H1 (cell line): ENCODE data around the gene PIGM. TPM values are rescaled to one million over a fixed set of nuclear protein-coding genes. Genes with fewer than 3 reads are reported as not detected.

Experiments used
- CTCF ChIA-PET: fragments of 300-600 bp; sonication (Branson Sonifier 250); formaldehyde crosslinking; loops from one replicate; lab custom pipeline; 2021; ENCODE audit not compliant: partially characterized antibody; lab: Charles Lee
- POLR2A ChIA-PET: fragments of 300-600 bp; sonication (Branson Sonifier 250); formaldehyde crosslinking; loops from one replicate; lab custom pipeline; 2021; ENCODE audit warnings: inconsistent platforms; ENCODE audit not compliant: partially characterized antibody; lab: Charles Lee
- DNase-seq, 2 experiments: peaks; one replicate each; pipeline versions ENCODE4 v3.0.0 to v3.0.0-alpha.2; 2010 to 2022; ENCODE audit warnings: low spot score in 2 of 2, low read depth in 1 of 2, mixed read lengths in 1 of 2
- FAIRE-seq: peaks from 2 replicates; lab custom pipeline; 2011; peaks lifted over from hg19 to GRCh38; lab: Jason Lieb, UNC
- H2AFZ ChIP-seq: 2 replicates; pipeline ENCODE4 v1.8.1; 2012; ENCODE audit warnings: low read length, inconsistent platforms
- H2AK5ac ChIP-seq: 2 replicates; pipeline ENCODE4 v1.6.1; 2013; ENCODE audit warnings: low read depth, low read length
- H2BK120ac ChIP-seq: replicated peaks from 2 replicates; pipeline ENCODE3; 2013; ENCODE audit warnings: low read depth, low read length, inconsistent platforms
- H2BK12ac ChIP-seq: 2 replicates; pipeline ENCODE4 v1.6.1; 2013; ENCODE audit warnings: low read depth, low read length
- H2BK15ac ChIP-seq: 2 replicates; pipeline ENCODE4 v1.6.1; 2013; ENCODE audit warnings: low read length
- H2BK20ac ChIP-seq: 2 replicates; pipeline ENCODE4 v1.6.1; 2013; ENCODE audit warnings: low read length
- H2BK5ac ChIP-seq: 2 replicates; pipeline ENCODE4 v1.6.1; 2013; ENCODE audit warnings: low read depth, low read length
- H3K14ac ChIP-seq: 2 replicates; pipeline ENCODE4 v1.6.1; 2013; ENCODE audit warnings: inconsistent platforms; ENCODE audit not compliant: insufficient read length
- H3K18ac ChIP-seq: 2 replicates; pipeline ENCODE4 v1.6.1; 2013; ENCODE audit warnings: low read length; ENCODE audit errors: extremely low read depth
- H3K23ac ChIP-seq: 2 replicates; pipeline ENCODE4 v1.6.1; 2013; ENCODE audit warnings: inconsistent platforms; ENCODE audit not compliant: insufficient read length
- H3K23me2 ChIP-seq: 2 replicates; pipeline ENCODE4 v1.6.1; 2013; ENCODE audit warnings: low read depth, low read length
- H3K27ac ChIP-seq: 2 replicates; pipeline ENCODE4 v1.6.1; 2011; ENCODE audit warnings: low read depth, low read length, inconsistent platforms
- H3K27me3 ChIP-seq, 4 experiments: replicated peaks in 1 of 4; 1 replicate in 1 of 4; 2 replicates in 3 of 4; pipeline versions ENCODE4 v1.6.1 to v1.8.1; 2011 to 2013; ENCODE audit warnings: low read length in 3 of 4, mild to moderate bottlenecking in 3 of 4, inconsistent platforms in 2 of 4, mixed read lengths in 2 of 4, moderate library complexity in 1 of 4; ENCODE audit not compliant: control insufficient read depth in 3 of 4, insufficient read depth in 3 of 4; ENCODE audit errors: extremely low read depth in 1 of 4
- H3K36me3 ChIP-seq, 4 experiments: 2 replicates each; pipeline versions ENCODE4 v1.6.1 to v1.8.1; 2011 to 2013; ENCODE audit warnings: mild to moderate bottlenecking in 4 of 4, low read length in 3 of 4, moderate library complexity in 2 of 4, control low read depth in 1 of 4, inconsistent platforms in 1 of 4; ENCODE audit not compliant: insufficient read depth in 4 of 4, control insufficient read depth in 2 of 4
- H3K4ac ChIP-seq: replicated peaks from 2 replicates; pipeline ENCODE3; 2013; ENCODE audit warnings: low read length, low read depth, mixed read lengths, inconsistent platforms; ENCODE audit not compliant: insufficient read length
- H3K4me1 ChIP-seq, 4 experiments: replicated peaks in 1 of 4; 1 replicate in 1 of 4; 2 replicates in 3 of 4; pipeline versions ENCODE4 v1.6.1 to v1.8.1; 2011 to 2013; ENCODE audit warnings: low read length in 3 of 4, inconsistent platforms in 2 of 4, mixed read lengths in 1 of 4; ENCODE audit not compliant: insufficient read depth in 4 of 4, control insufficient read depth in 3 of 4
- H3K4me2 ChIP-seq, 2 experiments: 2 replicates each; pipeline versions ENCODE4 v1.6.1 to v1.8.1; 2011 to 2013; ENCODE audit warnings: low read depth in 2 of 2, low read length in 2 of 2, control low read depth in 1 of 2, inconsistent platforms in 1 of 2, mild to moderate bottlenecking in 1 of 2; ENCODE audit not compliant: insufficient read depth in 1 of 2
- H3K4me3 ChIP-seq, 4 experiments: fragments of 200-600, 300-600 bp in 1 of 4; sonication (generic), shearing (Covaris generic), sonication (Bioruptor Twin) in 1 of 4; 2 replicates each; pipeline versions ENCODE4 v1.5.1 to v1.8.1; 2011 to 2016; ENCODE audit warnings: low read length in 4 of 4, low read depth in 3 of 4, control low read depth in 2 of 4, inconsistent platforms in 2 of 4, mild to moderate bottlenecking in 2 of 4, mixed read lengths in 1 of 4, moderate library complexity in 1 of 4; ENCODE audit not compliant: insufficient read depth in 2 of 4; ENCODE audit errors: extremely low read depth in 1 of 4
- H3K56ac ChIP-seq: replicated peaks from 2 replicates; pipeline ENCODE3; 2013; ENCODE audit warnings: low read depth, mild to moderate bottlenecking, mixed read lengths, low read length, inconsistent platforms; ENCODE audit not compliant: insufficient read length
- H3K79me1 ChIP-seq: 2 replicates; pipeline ENCODE4 v1.6.1; 2013; ENCODE audit warnings: low read depth, low read length, control low read depth
- H3K79me2 ChIP-seq, 2 experiments: 2 replicates each; pipeline versions ENCODE4 v1.6.1 to v1.8.1; 2012 to 2013; ENCODE audit warnings: low read length in 2 of 2, mild to moderate bottlenecking in 2 of 2, inconsistent platforms in 1 of 2; ENCODE audit not compliant: insufficient read depth in 2 of 2, control insufficient read depth in 1 of 2
- H3K9ac ChIP-seq, 4 experiments: replicated peaks in 1 of 4; 1 replicate in 1 of 4; 2 replicates in 3 of 4; pipeline versions ENCODE4 v1.6.1 to v1.8.1; 2011 to 2013; ENCODE audit warnings: low read depth in 3 of 4, low read length in 3 of 4, control low read depth in 2 of 4, mild to moderate bottlenecking in 2 of 4, moderate library complexity in 2 of 4, inconsistent platforms in 1 of 4; ENCODE audit errors: extremely low read depth in 1 of 4
- H3K9me3 ChIP-seq, 2 experiments: 2 replicates each; pipeline versions ENCODE4 v1.6.1 to v1.8.1; 2012 to 2013; ENCODE audit warnings: mild to moderate bottlenecking in 2 of 2, moderate library complexity in 2 of 2, control low read depth in 1 of 2, inconsistent platforms in 1 of 2, low read depth in 1 of 2, low read length in 1 of 2, mixed read lengths in 1 of 2; ENCODE audit not compliant: insufficient read depth in 2 of 2
- H4K20me1 ChIP-seq, 2 experiments: replicated peaks in 1 of 2; 2 replicates each; pipeline versions ENCODE3 to v1.8.1; 2011 to 2013; ENCODE audit warnings: inconsistent platforms in 2 of 2, low read length in 2 of 2, mild to moderate bottlenecking in 1 of 2; ENCODE audit not compliant: insufficient read depth in 2 of 2, control insufficient read depth in 1 of 2
- H4K5ac ChIP-seq: 2 replicates; pipeline ENCODE4 v1.6.1; 2013; ENCODE audit warnings: low read length, low read depth, mixed read lengths, inconsistent platforms; ENCODE audit not compliant: insufficient read length
- H4K8ac ChIP-seq: 2 replicates; pipeline ENCODE4 v1.8.0; 2013; ENCODE audit warnings: mild to moderate bottlenecking, moderate library complexity, low read length, inconsistent platforms; ENCODE audit not compliant: insufficient read depth; ENCODE audit errors: extremely low read depth
- H4K91ac ChIP-seq: replicated peaks from 2 replicates; pipeline ENCODE3; 2013; ENCODE audit warnings: low read length, mixed read lengths, inconsistent platforms; ENCODE audit not compliant: insufficient read length
- CTCF ChIP-seq, 3 experiments: IDR thresholded peaks; 1 replicate in 2 of 3; 2 replicates in 1 of 3; pipeline versions ENCODE4 v1.5.1 to v1.6.1; 2011; ENCODE audit warnings: low read length in 3 of 3, mild to moderate bottlenecking in 3 of 3, inconsistent platforms in 2 of 3, low read depth in 1 of 3, moderate library complexity in 1 of 3; ENCODE audit not compliant: insufficient read depth in 1 of 3; ENCODE audit errors: control extremely low read depth in 1 of 3
- HDAC2 ChIP-seq, 2 experiments: fragments of 300-600 bp in 1 of 2; sonication (generic) in 1 of 2; IDR thresholded peaks; 2 replicates each; pipeline ENCODE4 v1.6.1; 2011 to 2012; ENCODE audit warnings: low read depth in 2 of 2, low read length in 2 of 2, mild to moderate bottlenecking in 2 of 2, moderate library complexity in 2 of 2, borderline replicate concordance in 1 of 2, inconsistent platforms in 1 of 2
- NRF1 ChIP-seq: IDR thresholded peaks from 2 replicates; pipeline ENCODE4 v1.6.1; 2011; ENCODE audit warnings: mild to moderate bottlenecking, low read depth, low read length, improper control_type of control experiment
- RAD21 ChIP-seq, 2 experiments: IDR thresholded peaks in 1 of 2; conservative IDR thresholded peaks in 1 of 2; 2 replicates each; pipeline ENCODE4 v1.6.1; 2011; ENCODE audit warnings: low read depth in 2 of 2, low read length in 2 of 2, improper control_type of control experiment in 1 of 2, inconsistent platforms in 1 of 2, mild to moderate bottlenecking in 1 of 2, moderate library complexity in 1 of 2
- RXRA ChIP-seq: IDR thresholded peaks from 2 replicates; pipeline ENCODE4 v1.6.1; 2011; ENCODE audit warnings: low read depth, mild to moderate bottlenecking, low read length, moderate library complexity; ENCODE audit not compliant: insufficient read depth
- SIN3A ChIP-seq, 2 experiments: IDR thresholded peaks in 1 of 2; conservative IDR thresholded peaks in 1 of 2; 2 replicates each; pipeline ENCODE4 v1.6.1; 2011 to 2012; ENCODE audit warnings: low read length in 2 of 2, improper control_type of control experiment in 1 of 2, low read depth in 1 of 2, mild to moderate bottlenecking in 1 of 2
- TCF12 ChIP-seq: IDR thresholded peaks from 2 replicates; pipeline ENCODE4 v1.6.1; 2011; ENCODE audit warnings: low read depth, mild to moderate bottlenecking, low read length
- TEAD4 ChIP-seq: IDR thresholded peaks from 2 replicates; pipeline ENCODE4 v1.6.1; 2012; ENCODE audit warnings: low read depth, low read length, inconsistent platforms, mixed read lengths
- WGBS, 2 experiments: shearing (Covaris generic) in 1 of 2; methylation state at CpG; one replicate each; pipeline versions ENCODE4 v1.1.6 to v1.1.7; 2013 to 2015; ENCODE audit warnings: low lambda C conversion rate in 2 of 2, mixed read lengths in 2 of 2, inconsistent platforms in 1 of 2, low coverage in 1 of 2, missing lambda C conversion rate in 1 of 2; ENCODE audit not compliant: insufficient replicate concordance in 2 of 2, insufficient coverage in 1 of 2, insufficient read length in 1 of 2; ENCODE audit errors: extremely low coverage in 1 of 2, missing lambda C conversion rate in 1 of 2; 5-methylcytosine and 5-hydroxymethylcytosine counted together
- polyA plus RNA-seq, 7 experiments: library from polyadenylated mRNA; depleted of rRNA in 3 of 7; stranded (reverse) in 5 of 7; unstranded in 2 of 7; fragments of >200 nt in 5 of 7; fragments of 200-250 nt in 2 of 7; gene quantifications; 1 replicate in 5 of 7; 2 replicates in 1 of 7; 4 replicates in 1 of 7; pipeline versions ENCODE4 v1.2.1 to v1.2.3, GENCODE V29; 2011 to 2013; ENCODE audit warnings: missing spikeins in 2 of 7, mixed read lengths in 2 of 7
- total RNA-seq: library from RNA; stranded (reverse); fragmentation: NEBNext Ultra II Directional; extraction: Animal tissue kit (Norgen Biotek cat#: 25700); gene quantifications from 2 replicates; pipeline ENCODE4 v1.2.1, GENCODE V29; 2021
- TF ChIP-seq, protein P1 (sequence below): IDR thresholded peaks from 2 replicates; pipeline ENCODE4 v1.6.1; 2011; ENCODE audit warnings: low read depth, mild to moderate bottlenecking, low read length; ENCODE audit not compliant: insufficient read depth

The PIGM gene
- total and polyA plus RNA-seq, 2 of the 8 experiments (the other 6 are each of a cell fraction or from before 2014, with no cell fraction given) = 5.4 to 6.0 TPM

GRCh38 chr1:160005070-160005469 lies 26.7 kb downstream of the PIGM start:
- Histone ChIP-seq H3K4me3 (no peak overlapping the region), H2BK12ac (no peak overlapping the region)
- WGBS, 2 experiments = 92% methylated on average over 4 of the region's 4 CpGs; no CpG with 5 or more reads in 1 of the 2 experiments
- TF ChIP-seq TCF12 = no peak
- no peak for TF ChIP-seq TEAD4
- TF ChIP-seq, protein P1, sequence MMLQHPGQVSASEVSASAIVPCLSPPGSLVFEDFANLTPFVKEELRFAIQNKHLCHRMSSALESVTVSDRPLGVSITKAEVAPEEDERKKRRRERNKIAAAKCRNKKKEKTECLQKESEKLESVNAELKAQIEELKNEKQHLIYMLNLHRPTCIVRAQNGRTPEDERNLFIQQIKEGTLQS = no peak
- no peak for TF ChIP-seq RAD21 (IDR thresholded peaks at IDR 0.05 in 1 of 2, conservative IDR thresholded peaks at IDR 0.05 in 1 of 2; ENCODE audit: low read depth in 2 of 2, low read length in 2 of 2)
- no peak for TF ChIP-seq SIN3A (conservative IDR thresholded peaks at IDR 0.05 in 1 of 2, IDR thresholded peaks at IDR 0.05 in 1 of 2; ENCODE audit: low read depth in 1 of 2, low read length in 2 of 2)
- no peak for TF ChIP-seq NRF1
- TF ChIP-seq RXRA = no peak
- TF ChIP-seq CTCF (IDR thresholded peaks at IDR 0.05; ENCODE audit: control extremely low read depth in 1 of 3, insufficient read depth in 1 of 3, low read depth in 1 of 3, low read length in 3 of 3) = no peak
- TF ChIP-seq HDAC2 (IDR thresholded peaks at IDR 0.05; ENCODE audit: borderline replicate concordance in 1 of 2, low read depth in 2 of 2, low read length in 2 of 2) = no peak

More at GRCh38 chr1:160005070-160005469, 26.7 kb downstream of the PIGM start:
- H3K27ac ChIP-seq = no peak overlapping the region
- H4K5ac ChIP-seq = no peak overlapping the region
- no peak overlapping the region for H2AK5ac ChIP-seq
- H2BK120ac ChIP-seq = no peak overlapping the region
- no peak overlapping the region for H3K4me2 ChIP-seq
- no peak overlapping the region for H2BK5ac ChIP-seq
- no peak overlapping the region for H3K23ac ChIP-seq
- FAIRE-seq (no peak), DNase-seq (no peak)
- H4K20me1 ChIP-seq = no peaks in the 10 kb centered on the region
- no peaks in the 10 kb centered on the region; the same call in 1 of the 2 replicates for H3K23me2 ChIP-seq
- H2BK20ac ChIP-seq = no peak overlapping the region
- no peak overlapping the region for H3K9ac ChIP-seq
- no peaks in the 10 kb centered on the region for H3K9me3 ChIP-seq
- no peak overlapping the region for H3K56ac ChIP-seq
- H3K36me3 ChIP-seq = no peaks in the 10 kb centered on the region
- no peak overlapping the region for H4K91ac ChIP-seq
- H3K79me1 ChIP-seq = no peaks in the 10 kb centered on the region
- H3K4me1 ChIP-seq = no peaks in the 10 kb centered on the region
- no peak overlapping the region for H3K4ac ChIP-seq
- no peak overlapping the region for H3K14ac ChIP-seq
- H2BK15ac ChIP-seq = no peak overlapping the region
- no peaks in the 10 kb centered on the region for H3K79me2 ChIP-seq
- POLR2A ChIA-PET = interaction anchor here (0.8 to 6.2 kb wide), 3 partner anchors 59 to 66 kb away, joined by 3 to 41 read pairs (median 4); no protein-coding TSS in a partner anchor
- no peak overlapping the region for H3K18ac ChIP-seq
- CTCF ChIA-PET = interaction anchor here (0.6 to 13.8 kb wide), 21 partner anchors 14 to 523 kb away, joined by 3 to 696 read pairs (median 9); partner anchors contain the start of genes CFAP45, IGSF9, SLAMF9 and TAGLN2
- no peak overlapping the region for H4K8ac ChIP-seq
- H3K27me3 ChIP-seq = no peaks in the 10 kb centered on the region; a peak in 1 of 7 replicates
- H2AFZ ChIP-seq = no peak overlapping the region
